DND-41 (cell line): ENCODE measurements around the gene BRD3.

ENCODE experiments used
- ATAC-seq: fragments of 200-7000 bp; cut with Tn5 transposase; 3 replicates; pipeline ENCODE4 v1.9.1; 2021; ENCODE audit warnings: low read depth; ENCODE audit not compliant: insufficient read depth
- DNase-seq: peaks from one replicate; pipeline ENCODE4 v3.0.0-alpha.2; 2020
- H2AFZ ChIP-seq: 2 replicates; pipeline ENCODE4 v1.6.0; 2012; ENCODE audit warnings: low read depth, low read length
- H3K27ac ChIP-seq: 2 replicates; pipeline ENCODE4 v1.5.1; 2012; ENCODE audit warnings: low read length, inconsistent platforms
- H3K27me3 ChIP-seq: fragments of 200-600 bp; sonication (generic); 2 replicates; pipeline ENCODE4 v1.6.0; 2012; ENCODE audit warnings: low read length, mild to moderate bottlenecking, inconsistent platforms; ENCODE audit not compliant: insufficient read depth, poor library complexity
- H3K36me3 ChIP-seq: 2 replicates; pipeline ENCODE4 v1.5.1; 2012; ENCODE audit warnings: low read length, inconsistent platforms; ENCODE audit not compliant: insufficient read depth
- H3K4me1 ChIP-seq: 2 replicates; pipeline ENCODE4 v1.5.1; 2012; ENCODE audit warnings: mild to moderate bottlenecking, low read length; ENCODE audit not compliant: insufficient read depth
- H3K4me2 ChIP-seq: 2 replicates; pipeline ENCODE4 v1.6.0; 2012; ENCODE audit warnings: mild to moderate bottlenecking, moderate library complexity, low read length, inconsistent platforms; ENCODE audit not compliant: insufficient read depth
- H3K4me3 ChIP-seq, 2 experiments: fragments of 200-600 bp in 1 of 2; shearing (Covaris generic) in 1 of 2; 2 replicates each; pipeline ENCODE4 v1.5.1; 2012 to 2016; ENCODE audit warnings: inconsistent platforms in 2 of 2, low read length in 2 of 2, mild to moderate bottlenecking in 2 of 2, low read depth in 1 of 2, moderate library complexity in 1 of 2
- H3K79me2 ChIP-seq: 2 replicates; pipeline ENCODE4 v1.6.0; 2012; ENCODE audit warnings: low read length, inconsistent platforms; ENCODE audit not compliant: insufficient read depth
- H3K9ac ChIP-seq: 2 replicates; pipeline ENCODE4 v1.6.0; 2012; ENCODE audit warnings: low read depth, mild to moderate bottlenecking, inconsistent platforms, low read length, moderate library complexity
- H3K9me3 ChIP-seq: 2 replicates; pipeline ENCODE4 v1.5.1; 2012; ENCODE audit warnings: low read length, moderate library complexity, mild to moderate bottlenecking, inconsistent platforms; ENCODE audit not compliant: insufficient read depth, severe bottlenecking
- H4K20me1 ChIP-seq: 2 replicates; pipeline ENCODE4 v1.6.0; 2012; ENCODE audit warnings: low read length; ENCODE audit not compliant: insufficient read depth
- CTCF ChIP-seq: IDR thresholded peaks from 2 replicates; pipeline ENCODE4 v1.5.1; 2012; ENCODE audit warnings: borderline replicate concordance, low read length, moderate library complexity, mild to moderate bottlenecking; ENCODE audit not compliant: poor library complexity, severe bottlenecking; ENCODE audit errors: extremely low read depth
- EZH2 ChIP-seq: IDR thresholded peaks from 3 replicates; pipeline ENCODE4 v1.6.1; 2012; ENCODE audit warnings: borderline replicate concordance, low read depth, mild to moderate bottlenecking, moderate library complexity, low read length, inconsistent platforms; ENCODE audit not compliant: severe bottlenecking

Gene BRD3

DNA sequence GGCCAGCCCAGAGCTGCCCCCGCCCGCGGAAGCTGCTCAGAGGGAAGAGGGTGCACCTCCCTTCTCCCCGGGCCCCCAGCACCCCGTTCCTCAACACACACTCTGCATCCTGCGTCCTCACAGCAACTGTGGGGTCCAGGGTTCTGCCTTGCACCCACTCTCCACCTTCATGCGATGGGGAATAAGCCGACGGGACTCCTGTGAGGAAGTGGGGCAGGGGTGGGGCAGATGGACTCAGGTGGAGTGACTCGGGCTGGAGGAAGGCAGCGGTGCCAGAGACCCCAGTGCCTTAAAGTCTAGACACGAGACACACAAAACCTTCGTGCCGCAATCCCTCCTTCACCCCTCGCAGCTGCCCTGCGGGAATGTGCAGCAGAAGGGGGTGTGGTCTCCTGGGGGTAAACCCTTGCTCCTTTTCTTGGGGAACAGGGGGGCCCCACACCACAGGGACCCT, 8.6 kb downstream of the BRD3 start:
- Histone ChIP-seq H2AFZ (no peak overlapping the region), H3K27ac (no peak overlapping the region), H3K36me3 (peaks cover 21% of the 10 kb centered on the region), H3K4me1 (peaks cover 2% of the 10 kb centered on the region; the same call in 1 of the 2 replicates), H3K27me3 (no peaks in the 10 kb centered on the region), H3K79me2 (peaks cover 100% of the 10 kb centered on the region), H3K9ac (no peak overlapping the region), H4K20me1 (peaks cover 99% of the 10 kb centered on the region), H3K4me3 (no peak overlapping the region), H3K4me2 (no peak overlapping the region), H3K9me3 (no peaks in the 10 kb centered on the region)
- no peak for TF ChIP-seq EZH2
- ATAC-seq (no peak), DNase-seq (no peak)

DNA sequence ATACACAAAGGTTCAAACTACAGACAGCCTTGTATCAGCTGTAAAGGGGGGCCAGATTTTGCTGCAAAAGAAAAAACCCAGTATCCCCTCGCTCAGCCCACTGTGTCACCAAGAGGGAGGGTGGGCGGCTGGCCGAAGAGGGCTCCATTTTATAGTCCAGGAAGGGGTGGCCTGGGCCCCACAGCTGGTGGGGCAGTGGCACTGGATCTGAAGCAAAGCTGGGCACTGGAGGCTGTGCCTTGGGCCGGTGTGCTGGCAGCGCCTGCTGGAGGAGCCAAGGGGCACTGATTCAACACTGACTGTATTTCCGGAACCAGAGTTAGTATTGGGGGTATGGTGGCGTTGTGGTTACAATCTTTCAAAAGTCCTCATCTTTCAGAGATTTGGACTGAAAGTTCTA, 9.1 kb downstream of the BRD3 start:
- Histone ChIP-seq H3K27ac (no peak overlapping the region), H3K9me3 (no peaks in the 10 kb centered on the region), H3K4me1 (peaks cover 2% of the 10 kb centered on the region; the same call in 1 of the 2 replicates), H4K20me1 (peaks cover 100% of the 10 kb centered on the region), H3K36me3 (peaks cover 22% of the 10 kb centered on the region), H3K9ac (no peak overlapping the region), H3K4me2 (no peak overlapping the region), H3K4me3 (no peak overlapping the region), H3K79me2 (peaks cover 100% of the 10 kb centered on the region), H2AFZ (no peak overlapping the region), H3K27me3 (no peaks in the 10 kb centered on the region)
- no peak for ATAC-seq
- TF ChIP-seq EZH2 = no peak
- no peak for DNase-seq

- H3K27ac ChIP-seq = no peak overlapping the region
- no peak overlapping the region for H3K9ac ChIP-seq
- no peak for TF ChIP-seq EZH2
- no peak overlapping the region for H3K4me2 ChIP-seq
- H3K36me3 ChIP-seq = peaks cover 20% of the 10 kb centered on the region
- no peak overlapping the region for H2AFZ ChIP-seq
- no peaks in the 10 kb centered on the region for H3K27me3 ChIP-seq
- H3K79me2 ChIP-seq = peaks cover 100% of the 10 kb centered on the region
- no peaks in the 10 kb centered on the region for H3K9me3 ChIP-seq
- no peak overlapping the region for H3K4me3 ChIP-seq
- ATAC-seq = no peak
- no peak for DNase-seq
- H4K20me1 ChIP-seq = peaks cover 99% of the 10 kb centered on the region
- H3K4me1 ChIP-seq = peaks cover 2% of the 10 kb centered on the region; the same call in 1 of the 2 replicates
Observed at GRCh38 chr9:134057751-134058701, 9.8 kb downstream of the BRD3 start.

DNA sequence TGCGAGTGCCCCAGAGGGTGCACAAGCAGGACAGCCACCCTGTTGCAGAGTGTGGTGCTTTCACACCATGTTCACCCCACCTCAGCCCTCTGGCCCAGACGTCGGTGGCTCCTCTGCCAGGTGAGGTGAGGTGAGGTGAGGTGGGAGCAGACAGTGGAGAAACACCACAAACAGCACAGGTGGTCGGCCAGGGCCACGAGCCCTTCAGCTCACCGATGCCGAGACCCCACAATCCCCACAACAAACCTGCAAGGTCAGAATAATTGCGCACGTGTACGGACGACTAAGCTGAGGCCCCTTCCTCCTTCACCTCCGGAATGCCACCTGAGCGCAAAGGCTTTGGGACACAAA, 10.5 kb downstream of the BRD3 start:
- no peaks in the 10 kb centered on the region for H3K9me3 ChIP-seq
- TF ChIP-seq EZH2 (no peak), CTCF (no peak)
- DNase-seq (no peak), ATAC-seq (no peak)
- no peak overlapping the region for H3K27ac ChIP-seq
- H3K4me1 ChIP-seq = no peaks in the 10 kb centered on the region
- H3K27me3 ChIP-seq = no peaks in the 10 kb centered on the region
- H4K20me1 ChIP-seq = peaks cover 99% of the 10 kb centered on the region
- peaks cover 100% of the 10 kb centered on the region for H3K79me2 ChIP-seq
- no peak overlapping the region for H3K4me2 ChIP-seq
- H3K9ac ChIP-seq = no peak overlapping the region
- peaks cover 27% of the 10 kb centered on the region for H3K36me3 ChIP-seq
- no peak overlapping the region for H2AFZ ChIP-seq
- no peak overlapping the region for H3K4me3 ChIP-seq
